Fibroblast of lung (primary cell): ENCODE results near the gene TACC2.

Source experiments
- EZH2 ChIP-seq: IDR thresholded peaks from 2 replicates; pipeline ENCODE4 v1.5.1; 2012; ENCODE audit warnings: low read length, control low read depth, mild to moderate bottlenecking; ENCODE audit errors: missing control alignments
- TF ChIP-seq, protein P1 (sequence below), 2 donors: IDR thresholded peaks in 1 of 2; conservative IDR thresholded peaks in 1 of 2; 1 replicate in 1 of 2; 2 replicates in 1 of 2; pipeline ENCODE4 v1.5.1; 2011 to 2012; ENCODE audit warnings: low read length in 2 of 2, control low read depth in 1 of 2, inconsistent platforms in 1 of 2, low read depth in 1 of 2, mild to moderate bottlenecking in 1 of 2

DNA sequence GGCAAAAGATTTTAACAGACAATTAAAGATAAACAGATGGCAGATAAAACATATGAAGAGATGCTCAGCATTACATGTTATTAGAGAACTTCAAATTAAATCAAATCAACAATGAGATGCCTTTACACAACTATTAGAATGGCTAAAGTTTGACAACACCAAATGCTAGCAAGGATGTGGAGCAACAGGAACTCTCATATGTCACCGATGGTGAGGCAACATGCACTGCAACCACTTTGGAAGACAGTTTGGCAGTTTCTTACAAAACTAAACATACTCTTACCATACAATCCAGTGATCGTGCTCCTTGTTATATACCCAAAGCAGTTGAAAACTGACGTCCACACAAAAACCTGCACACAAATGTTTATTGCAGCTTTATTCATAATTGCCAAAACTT is 47.4 kb upstream of the TACC2 start:
- TF ChIP-seq EZH2 = no peak
- TF ChIP-seq, protein P1, sequence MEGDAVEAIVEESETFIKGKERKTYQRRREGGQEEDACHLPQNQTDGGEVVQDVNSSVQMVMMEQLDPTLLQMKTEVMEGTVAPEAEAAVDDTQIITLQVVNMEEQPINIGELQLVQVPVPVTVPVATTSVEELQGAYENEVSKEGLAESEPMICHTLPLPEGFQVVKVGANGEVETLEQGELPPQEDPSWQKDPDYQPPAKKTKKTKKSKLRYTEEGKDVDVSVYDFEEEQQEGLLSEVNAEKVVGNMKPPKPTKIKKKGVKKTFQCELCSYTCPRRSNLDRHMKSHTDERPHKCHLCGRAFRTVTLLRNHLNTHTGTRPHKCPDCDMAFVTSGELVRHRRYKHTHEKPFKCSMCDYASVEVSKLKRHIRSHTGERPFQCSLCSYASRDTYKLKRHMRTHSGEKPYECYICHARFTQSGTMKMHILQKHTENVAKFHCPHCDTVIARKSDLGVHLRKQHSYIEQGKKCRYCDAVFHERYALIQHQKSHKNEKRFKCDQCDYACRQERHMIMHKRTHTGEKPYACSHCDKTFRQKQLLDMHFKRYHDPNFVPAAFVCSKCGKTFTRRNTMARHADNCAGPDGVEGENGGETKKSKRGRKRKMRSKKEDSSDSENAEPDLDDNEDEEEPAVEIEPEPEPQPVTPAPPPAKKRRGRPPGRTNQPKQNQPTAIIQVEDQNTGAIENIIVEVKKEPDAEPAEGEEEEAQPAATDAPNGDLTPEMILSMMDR (conservative IDR thresholded peaks at IDR 0.05 in 1 of 2, IDR thresholded peaks at IDR 0.05 in 1 of 2; ENCODE audit: low read depth in 1 of 2, low read length in 2 of 2) = no peak
